Neural crest cell (in vitro differentiated cells): ENCODE results near the gene SLC6A1. TPM values are rescaled to one million over a fixed set of nuclear protein-coding genes. Genes with fewer than 3 reads are reported as not detected.
A peak's percentile ranks its signal among the peaks of the same experiment; 100 is the strongest.

ENCODE experiments used
- DNase-seq: peaks from one replicate; pipeline ENCODE4 v3.0.0; 2021; ENCODE audit warnings: low read depth, mixed read lengths, low spot score
- H3K27ac Mint-ChIP-seq: one replicate; pipeline ENCODE4 v1.8.0; 2021; ENCODE audit warnings: mild to moderate bottlenecking, mixed read lengths; ENCODE audit not compliant: unreplicated experiment
- H3K27me3 Mint-ChIP-seq: 2 replicates; pipeline ENCODE4 v1.8.0; 2021; ENCODE audit warnings: low read depth, mild to moderate bottlenecking, mixed read lengths
- H3K36me3 Mint-ChIP-seq: 2 replicates; pipeline ENCODE4 v1.8.0; 2021; ENCODE audit warnings: low read depth, mild to moderate bottlenecking, mixed read lengths
- H3K4me1 Mint-ChIP-seq: 2 replicates; pipeline ENCODE4 v1.8.0; 2021; ENCODE audit warnings: mixed read lengths
- H3K4me3 Mint-ChIP-seq: one replicate; pipeline ENCODE4 v1.8.0; 2021; ENCODE audit warnings: mild to moderate bottlenecking, mixed read lengths
- H3K9me3 Mint-ChIP-seq: 2 replicates; pipeline ENCODE4 v1.8.0; 2021; ENCODE audit warnings: mixed read lengths
- CTCF ChIP-seq: fragments of 200-600 bp; sonication (generic); conservative IDR thresholded peaks from 2 replicates; pipeline ENCODE4 v1.5.0; 2021; ENCODE audit warnings: antibody characterized with exemption, mild to moderate bottlenecking
- total RNA-seq: library from RNA; stranded (reverse); gene quantifications from 2 replicates; pipeline ENCODE4 v1.2.1, GENCODE V29; 2021

The SLC6A1 gene
- total RNA-seq, 1 donor from 2014 or later: 0.42 TPM

GRCh38 chr3:10982782-10983181, 9.8 kb upstream of the SLC6A1 start:
- no peak for TF ChIP-seq CTCF
- Mint-ChIP-seq H3K4me1 (peaks cover 6% of the 10 kb centered on the region), H3K27ac (no peak overlapping the region), H3K9me3 (no peaks in the 10 kb centered on the region), H3K36me3 (no peaks in the 10 kb centered on the region), H3K27me3 (peaks cover 58% of the 10 kb centered on the region), H3K4me3 (no peak overlapping the region)
- no peak for DNase-seq

GRCh38 chr3:10983219-10983916, 9.2 kb upstream of the SLC6A1 start:
- Mint-ChIP-seq H3K27ac (no peak overlapping the region), H3K4me3 (no peak overlapping the region), H3K4me1 (peaks cover 4% of the 10 kb centered on the region), H3K27me3 (peaks cover 60% of the 10 kb centered on the region), H3K9me3 (no peaks in the 10 kb centered on the region), H3K36me3 (no peaks in the 10 kb centered on the region)
- TF ChIP-seq CTCF: peak; percentile 88
- DNase-seq: peak; percentile 38

DNA sequence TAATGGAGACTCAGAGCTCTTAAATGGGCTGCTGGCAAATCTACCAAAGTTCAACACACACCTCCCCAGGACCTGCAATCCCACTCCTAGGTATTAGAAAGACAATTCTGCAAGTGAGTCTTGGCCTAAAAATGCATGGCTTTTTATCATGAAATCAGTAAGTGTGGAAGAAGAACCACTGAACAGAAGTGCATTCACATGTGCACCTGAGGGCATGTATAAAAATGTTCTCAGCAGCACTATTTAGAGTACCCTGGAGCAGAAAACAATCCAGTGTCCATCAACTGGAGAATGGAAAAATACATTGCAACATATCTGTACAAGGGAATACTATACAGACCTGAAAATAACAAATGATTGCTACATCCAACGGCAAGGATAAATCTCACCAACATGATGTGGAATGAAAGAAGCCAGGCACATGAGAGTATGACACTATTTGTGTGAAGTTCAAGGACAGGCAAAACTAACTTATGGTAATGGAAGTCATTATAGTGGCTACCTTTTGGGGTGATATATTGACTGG, 8.1 kb upstream of the SLC6A1 start:
- no peak for DNase-seq
- Mint-ChIP-seq H3K27me3 (peaks cover 67% of the 10 kb centered on the region), H3K27ac (no peak overlapping the region), H3K4me3 (no peak overlapping the region), H3K36me3 (no peaks in the 10 kb centered on the region), H3K4me1 (peaks cover 4% of the 10 kb centered on the region), H3K9me3 (no peaks in the 10 kb centered on the region)
- TF ChIP-seq CTCF: no peak

DNA sequence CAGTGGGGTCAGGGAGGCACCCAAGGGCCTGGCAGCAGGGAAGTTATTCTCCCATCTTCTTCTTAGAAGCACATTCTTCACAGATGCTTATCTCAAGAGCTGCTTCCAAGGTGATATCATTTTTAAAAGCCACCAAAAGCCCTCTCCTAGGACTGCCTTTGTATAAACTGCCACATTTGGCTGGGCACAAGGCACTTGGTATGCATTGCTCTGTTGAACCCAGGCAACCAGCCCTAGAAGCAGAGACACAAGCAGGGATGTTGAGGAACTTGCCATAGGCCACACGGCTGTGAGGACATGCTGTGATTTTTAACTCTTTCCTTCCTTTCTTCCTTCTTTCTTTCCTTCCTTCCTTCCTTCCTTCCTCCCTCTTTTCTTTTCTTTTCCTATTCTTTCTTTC, 7.4 kb upstream of the SLC6A1 start:
- Mint-ChIP-seq H3K36me3 (no peaks in the 10 kb centered on the region), H3K27ac (no peak overlapping the region), H3K27me3 (peaks cover 73% of the 10 kb centered on the region), H3K4me1 (peaks cover 4% of the 10 kb centered on the region), H3K4me3 (no peak overlapping the region), H3K9me3 (no peaks in the 10 kb centered on the region)
- no peak for DNase-seq
- no peak for TF ChIP-seq CTCF

DNA sequence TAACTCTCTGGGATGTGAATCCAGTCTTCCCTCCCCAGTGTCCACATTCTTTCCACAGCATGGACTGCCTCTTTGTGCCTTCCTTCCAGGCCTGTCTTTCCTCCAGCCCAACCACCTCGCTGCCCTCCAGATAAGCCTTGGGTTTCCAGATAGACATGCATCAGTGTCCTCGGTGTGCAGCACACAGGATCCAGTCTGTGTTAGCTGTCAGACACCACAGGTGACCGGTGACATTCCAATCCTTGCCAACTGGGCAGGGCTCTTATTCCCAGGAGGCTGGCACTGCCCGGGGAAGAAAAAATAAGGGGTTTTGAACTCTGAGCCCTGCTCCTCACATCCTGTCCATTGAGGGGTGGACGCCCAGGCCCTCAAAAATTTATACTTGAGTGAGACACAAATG, 6.0 kb upstream of the SLC6A1 start:
- Mint-ChIP-seq H3K4me1 (peaks cover 4% of the 10 kb centered on the region), H3K27me3 (peaks cover 75% of the 10 kb centered on the region), H3K9me3 (no peaks in the 10 kb centered on the region), H3K27ac (peak overlapping the region; percentile 85), H3K36me3 (no peaks in the 10 kb centered on the region), H3K4me3 (no peak overlapping the region)
- DNase-seq: no peak
- no peak for TF ChIP-seq CTCF
